GM21576 (cell line): ENCODE measurements around the gene CACNA1C.

Experiments used
- ATAC-seq: cut with Tn5 transposase; IDR thresholded peaks from one replicate; pipeline ENCODE4 v1.9.1; 2021; ENCODE audit warnings: mild to moderate bottlenecking, moderate library complexity; ENCODE audit not compliant: unreplicated experiment

CACNA1C gene

DNA sequence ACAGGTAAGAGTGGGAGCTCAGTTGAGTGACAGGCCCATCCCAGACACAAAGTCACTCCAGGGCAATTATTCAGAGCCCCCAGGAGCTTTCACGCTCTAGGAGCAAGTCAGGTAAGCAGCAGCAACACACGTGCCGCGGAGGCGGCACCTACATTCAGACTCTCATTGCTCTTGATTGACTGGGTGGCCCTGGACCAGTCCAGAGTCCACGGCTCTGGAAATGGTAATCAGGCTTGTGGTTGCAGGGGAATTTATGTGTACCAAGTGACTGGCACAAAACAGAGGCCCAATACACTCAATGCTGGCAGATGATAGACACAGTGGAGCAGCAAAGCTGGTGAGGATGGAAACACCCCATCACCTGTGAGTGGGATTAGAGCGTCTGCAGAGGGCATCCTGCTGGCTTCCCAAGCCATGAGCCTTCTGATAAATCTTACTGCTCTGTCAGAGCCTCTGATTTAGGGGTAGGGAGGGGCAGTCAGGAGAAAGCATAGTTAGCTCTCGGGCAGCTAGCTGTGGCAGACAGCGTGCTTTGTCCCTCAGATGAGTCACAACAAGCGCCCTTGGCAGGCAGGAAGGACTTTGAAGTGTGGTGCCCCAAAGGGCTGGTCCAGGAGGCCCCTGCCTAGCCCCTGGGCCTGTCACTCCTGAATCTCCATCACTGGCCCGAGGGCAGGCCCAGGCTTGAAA, 344.7 kb downstream of the CACNA1C start:
- no peak for ATAC-seq

DNA sequence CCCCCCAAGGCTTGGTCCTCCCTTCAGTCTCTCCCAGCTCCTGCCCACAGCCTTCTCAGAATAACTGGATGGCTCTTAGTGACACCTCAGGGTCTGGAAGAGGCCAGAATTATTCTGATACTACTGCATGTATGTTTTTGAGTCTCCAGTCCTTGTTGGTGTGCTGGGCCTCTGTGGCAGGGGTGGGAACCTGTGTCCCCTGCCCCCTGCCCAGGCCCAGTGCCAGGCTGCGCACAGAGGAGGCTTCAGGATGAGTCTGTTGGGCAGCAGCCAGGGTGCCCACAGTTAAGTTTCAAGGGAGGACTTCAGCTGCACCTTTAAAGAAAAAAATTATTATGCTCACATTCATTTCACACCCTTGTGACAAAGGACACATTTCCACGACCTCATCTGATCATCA, 348.3 kb downstream of the CACNA1C start:
- ATAC-seq = no peak

- ATAC-seq = no peak
Observed at GRCh38 chr12:2402073-2402579, 349.3 kb downstream of the CACNA1C start.

- no peak for ATAC-seq
Observed at GRCh38 chr12:2403221-2403976, 350.6 kb downstream of the CACNA1C start.

DNA sequence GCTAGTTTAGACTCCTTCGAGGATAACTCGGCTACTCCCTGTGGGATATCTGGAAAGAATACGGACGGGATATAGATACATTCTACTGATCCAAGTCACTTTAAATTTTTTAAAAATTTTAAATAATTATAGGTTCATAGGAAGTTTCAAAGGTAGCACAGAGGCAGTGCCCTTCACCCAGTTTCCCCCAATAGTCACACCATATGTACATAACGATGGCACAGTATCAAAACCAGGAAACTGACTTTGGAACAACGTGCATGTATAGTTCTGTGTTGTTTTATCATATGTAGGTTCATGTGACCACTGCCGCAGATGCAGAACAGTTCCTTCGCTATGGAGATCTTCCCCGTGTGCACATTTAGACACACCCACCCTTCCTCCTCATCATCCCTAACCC, 352.3 kb downstream of the CACNA1C start:
- ATAC-seq = no peak

GRCh38 chr12:2406903-2407302, 354.1 kb downstream of the CACNA1C start:
- no peak for ATAC-seq

DNA sequence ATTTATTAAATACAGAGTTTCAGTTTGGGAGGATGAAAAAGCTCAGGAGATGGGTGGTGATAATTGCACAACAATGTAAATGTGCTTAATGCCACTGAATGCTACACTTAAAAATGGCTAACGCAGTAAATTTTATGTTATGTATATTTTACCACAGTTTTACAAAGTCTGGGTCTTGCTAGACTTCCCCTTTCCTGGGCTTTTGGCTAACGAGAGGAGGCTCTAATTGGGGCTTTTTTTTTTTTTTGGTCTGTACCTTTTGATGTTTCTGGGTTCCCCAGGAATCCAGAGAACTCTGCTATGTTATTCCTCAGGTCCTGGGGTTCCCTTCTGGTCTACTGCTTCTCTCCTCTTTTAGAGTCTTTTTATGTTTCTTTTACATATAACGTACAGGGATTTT, 355.5 kb downstream of the CACNA1C start:
- ATAC-seq = no peak

- no peak for ATAC-seq
Observed at GRCh38 chr12:2409656-2410265, 357.0 kb downstream of the CACNA1C start.

- ATAC-seq = no peak
Observed at GRCh38 chr12:2410496-2410895, 357.7 kb downstream of the CACNA1C start.

DNA sequence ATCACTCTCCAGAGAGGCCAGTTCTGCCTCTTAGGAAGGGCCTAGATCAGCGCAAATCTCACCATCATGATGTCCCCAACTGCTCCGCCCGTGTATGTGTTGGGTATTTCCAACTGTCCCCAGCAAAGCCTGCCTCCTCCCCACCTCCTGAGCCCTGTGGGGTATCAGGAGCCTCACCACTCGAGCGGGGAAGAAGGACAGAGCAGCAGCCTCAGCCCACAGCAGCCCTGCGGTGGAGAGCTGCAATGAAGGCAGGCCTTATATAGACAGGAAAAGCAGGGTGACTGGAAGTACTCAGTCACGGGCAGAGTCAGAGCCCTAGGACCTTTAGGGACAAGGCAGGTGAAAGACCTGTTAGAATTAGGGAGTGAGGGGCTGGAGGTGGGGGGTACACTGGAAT, 358.2 kb downstream of the CACNA1C start:
- no peak for ATAC-seq

- no peak for ATAC-seq
Observed at GRCh38 chr12:2411616-2412304, 359.0 kb downstream of the CACNA1C start.

GRCh38 chr12:2412305-2412643, 359.5 kb downstream of the CACNA1C start:
- no peak for ATAC-seq

- no peak for ATAC-seq
Observed at GRCh38 chr12:2413301-2413700, 360.5 kb downstream of the CACNA1C start.

DNA sequence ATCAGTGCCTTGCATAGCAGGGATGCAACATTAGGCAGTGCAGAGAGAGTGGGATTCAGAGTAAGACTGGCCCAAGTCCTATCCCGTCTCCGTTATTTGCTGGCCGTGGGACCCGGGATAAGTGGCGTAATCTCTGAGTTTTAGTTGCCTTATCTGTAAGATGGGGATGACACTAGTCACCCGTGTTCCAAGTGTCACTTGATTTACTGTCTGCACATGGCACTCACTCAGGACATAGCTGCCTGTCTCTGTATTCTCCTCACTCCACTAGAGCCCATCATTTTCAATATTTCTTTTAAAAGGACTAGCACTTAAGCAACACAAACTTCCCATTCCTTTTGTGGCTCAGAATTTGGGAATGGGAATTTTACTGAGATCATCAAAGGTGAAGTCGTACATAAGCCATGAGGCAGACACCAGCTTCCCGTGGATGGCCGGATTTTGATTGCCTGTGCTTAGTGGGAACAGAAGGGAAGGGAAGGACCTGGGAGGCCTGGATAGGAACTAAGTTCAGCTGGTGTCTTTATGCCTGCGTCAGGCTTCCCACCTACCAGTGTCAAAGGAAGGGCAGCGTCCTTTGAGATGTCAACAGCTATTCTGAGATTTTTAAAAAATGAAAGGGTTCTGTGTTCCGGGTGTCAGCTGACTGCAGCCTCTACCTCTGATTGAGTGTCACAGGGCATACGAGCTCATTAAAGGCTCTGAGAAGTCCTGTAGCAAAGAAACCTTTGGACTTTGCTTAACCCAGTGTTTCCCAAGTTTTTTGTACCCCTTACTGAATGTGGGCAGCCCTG, 361.4 kb downstream of the CACNA1C start:
- ATAC-seq = no peak

DNA sequence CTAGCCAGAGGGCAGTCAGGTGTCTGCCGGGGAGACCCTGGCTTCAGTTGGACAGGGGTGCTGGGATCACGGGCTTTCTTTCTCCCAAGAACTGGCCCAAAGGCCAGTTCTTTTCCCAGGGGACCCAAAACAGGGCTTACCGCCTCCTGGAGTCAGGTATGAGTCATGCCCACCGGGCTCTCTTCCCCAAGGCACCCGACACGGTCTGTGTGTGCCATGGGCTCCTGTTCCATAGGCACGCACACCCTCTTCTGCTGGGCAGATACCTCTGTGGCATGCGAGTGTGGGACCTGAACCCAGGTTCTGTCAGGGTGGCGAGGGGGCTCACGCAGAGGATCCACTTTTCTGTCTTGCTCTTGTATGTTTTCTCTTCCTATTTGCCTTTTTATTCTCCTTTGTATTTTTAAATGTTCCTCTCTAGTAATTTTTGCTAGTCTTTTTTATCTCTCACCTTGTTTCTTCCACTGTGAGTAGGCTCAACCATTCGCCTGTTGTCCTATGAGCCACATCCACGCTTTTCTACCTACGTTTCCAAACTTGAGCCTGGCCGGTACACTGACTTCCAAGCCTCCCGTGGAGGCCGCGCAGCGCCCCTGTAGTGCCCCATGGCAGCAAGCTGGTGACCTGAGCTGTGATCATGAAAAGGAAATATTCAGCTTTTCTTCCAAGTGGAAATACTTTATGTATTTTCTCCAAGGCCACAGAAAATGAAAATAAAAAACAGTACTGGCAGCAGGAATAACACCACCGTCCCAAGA, 362.2 kb downstream of the CACNA1C start:
- no peak for ATAC-seq

- ATAC-seq = no peak
Observed at GRCh38 chr12:2415568-2415944, 362.8 kb downstream of the CACNA1C start.

- ATAC-seq = no peak
Observed at GRCh38 chr12:2416158-2416557, 363.4 kb downstream of the CACNA1C start.

DNA sequence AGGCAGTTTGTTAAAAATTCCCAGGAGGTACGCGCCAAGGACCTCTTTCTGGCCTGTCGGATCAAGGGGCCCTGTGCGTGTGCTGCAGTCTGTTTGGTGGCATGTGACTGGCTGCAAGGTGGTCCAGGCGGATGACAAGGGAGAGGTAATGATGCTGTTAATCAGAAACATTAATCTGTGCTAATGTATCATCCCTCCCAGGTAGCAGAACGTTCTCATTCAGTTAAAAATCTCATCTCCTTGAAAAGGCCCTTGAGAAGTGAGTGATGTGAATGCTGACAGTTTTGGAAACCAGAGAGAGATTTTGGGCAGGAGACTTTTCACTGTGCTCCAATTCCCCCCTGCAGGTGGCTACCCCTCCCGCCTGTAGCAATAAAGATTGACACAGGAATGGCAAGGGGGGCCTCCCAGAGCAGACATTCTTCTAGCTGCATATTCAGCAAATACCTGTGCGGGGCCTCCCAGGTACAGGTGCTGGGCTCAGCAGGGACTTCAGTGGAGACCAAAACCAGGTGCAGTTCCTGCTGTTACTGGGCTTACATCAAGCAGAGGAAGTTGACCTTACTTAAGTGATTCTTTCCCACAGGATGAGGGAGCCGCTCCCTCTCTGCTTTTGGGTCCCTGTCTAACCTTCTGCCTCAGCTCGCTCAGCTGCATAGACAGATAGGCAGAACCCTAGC, 364.8 kb downstream of the CACNA1C start:
- ATAC-seq = no peak

DNA sequence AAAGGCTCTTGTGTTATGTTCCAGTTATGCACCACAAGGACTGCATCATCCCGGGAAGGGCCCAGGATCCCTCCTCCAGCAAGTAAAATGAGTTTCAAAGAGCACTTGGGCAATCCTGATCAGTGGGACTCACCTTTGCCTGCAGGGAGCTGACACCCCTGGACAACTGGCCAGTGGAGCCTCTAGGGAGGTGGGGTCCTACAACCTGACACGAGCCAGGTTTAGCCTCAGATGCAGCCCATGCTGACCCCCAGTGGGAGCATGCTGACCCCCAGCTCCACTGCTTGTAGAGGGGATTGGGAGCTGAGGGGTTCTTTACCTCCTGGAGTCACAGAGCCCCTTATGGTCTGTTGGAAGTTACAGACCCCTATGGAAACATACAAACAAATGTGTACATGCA, 365.8 kb downstream of the CACNA1C start:
- ATAC-seq = no peak
